DND-41 (cell line): ENCODE measurements around the gene LTB4R2.

Source experiments
- ATAC-seq: fragments of 200-7000 bp; cut with Tn5 transposase; 3 replicates; pipeline ENCODE4 v1.9.1; 2021; ENCODE audit warnings: low read depth; ENCODE audit not compliant: insufficient read depth
- DNase-seq: peaks from one replicate; pipeline ENCODE4 v3.0.0-alpha.2; 2020
- H2AFZ ChIP-seq: 2 replicates; pipeline ENCODE4 v1.6.0; 2012; ENCODE audit warnings: low read depth, low read length
- H3K27ac ChIP-seq: 2 replicates; pipeline ENCODE4 v1.5.1; 2012; ENCODE audit warnings: low read length, inconsistent platforms
- H3K27me3 ChIP-seq: fragments of 200-600 bp; sonication (generic); 2 replicates; pipeline ENCODE4 v1.6.0; 2012; ENCODE audit warnings: low read length, mild to moderate bottlenecking, inconsistent platforms; ENCODE audit not compliant: insufficient read depth, poor library complexity
- H3K36me3 ChIP-seq: 2 replicates; pipeline ENCODE4 v1.5.1; 2012; ENCODE audit warnings: low read length, inconsistent platforms; ENCODE audit not compliant: insufficient read depth
- H3K4me1 ChIP-seq: 2 replicates; pipeline ENCODE4 v1.5.1; 2012; ENCODE audit warnings: mild to moderate bottlenecking, low read length; ENCODE audit not compliant: insufficient read depth
- H3K4me2 ChIP-seq: 2 replicates; pipeline ENCODE4 v1.6.0; 2012; ENCODE audit warnings: mild to moderate bottlenecking, moderate library complexity, low read length, inconsistent platforms; ENCODE audit not compliant: insufficient read depth
- H3K4me3 ChIP-seq, 2 experiments: fragments of 200-600 bp in 1 of 2; shearing (Covaris generic) in 1 of 2; 2 replicates each; pipeline ENCODE4 v1.5.1; 2012 to 2016; ENCODE audit warnings: inconsistent platforms in 2 of 2, low read length in 2 of 2, mild to moderate bottlenecking in 2 of 2, low read depth in 1 of 2, moderate library complexity in 1 of 2
- H3K79me2 ChIP-seq: 2 replicates; pipeline ENCODE4 v1.6.0; 2012; ENCODE audit warnings: low read length, inconsistent platforms; ENCODE audit not compliant: insufficient read depth
- H3K9ac ChIP-seq: 2 replicates; pipeline ENCODE4 v1.6.0; 2012; ENCODE audit warnings: low read depth, mild to moderate bottlenecking, inconsistent platforms, low read length, moderate library complexity
- H3K9me3 ChIP-seq: 2 replicates; pipeline ENCODE4 v1.5.1; 2012; ENCODE audit warnings: low read length, moderate library complexity, mild to moderate bottlenecking, inconsistent platforms; ENCODE audit not compliant: insufficient read depth, severe bottlenecking
- H4K20me1 ChIP-seq: 2 replicates; pipeline ENCODE4 v1.6.0; 2012; ENCODE audit warnings: low read length; ENCODE audit not compliant: insufficient read depth
- EZH2 ChIP-seq: IDR thresholded peaks from 3 replicates; pipeline ENCODE4 v1.6.1; 2012; ENCODE audit warnings: borderline replicate concordance, low read depth, mild to moderate bottlenecking, moderate library complexity, low read length, inconsistent platforms; ENCODE audit not compliant: severe bottlenecking
- TF ChIP-seq, protein P1 (sequence below): IDR thresholded peaks from 2 replicates; pipeline ENCODE4 v1.5.1; 2012; ENCODE audit warnings: borderline replicate concordance, low read length, moderate library complexity, mild to moderate bottlenecking; ENCODE audit not compliant: poor library complexity, severe bottlenecking; ENCODE audit errors: extremely low read depth

LTB4R2 gene

DNA sequence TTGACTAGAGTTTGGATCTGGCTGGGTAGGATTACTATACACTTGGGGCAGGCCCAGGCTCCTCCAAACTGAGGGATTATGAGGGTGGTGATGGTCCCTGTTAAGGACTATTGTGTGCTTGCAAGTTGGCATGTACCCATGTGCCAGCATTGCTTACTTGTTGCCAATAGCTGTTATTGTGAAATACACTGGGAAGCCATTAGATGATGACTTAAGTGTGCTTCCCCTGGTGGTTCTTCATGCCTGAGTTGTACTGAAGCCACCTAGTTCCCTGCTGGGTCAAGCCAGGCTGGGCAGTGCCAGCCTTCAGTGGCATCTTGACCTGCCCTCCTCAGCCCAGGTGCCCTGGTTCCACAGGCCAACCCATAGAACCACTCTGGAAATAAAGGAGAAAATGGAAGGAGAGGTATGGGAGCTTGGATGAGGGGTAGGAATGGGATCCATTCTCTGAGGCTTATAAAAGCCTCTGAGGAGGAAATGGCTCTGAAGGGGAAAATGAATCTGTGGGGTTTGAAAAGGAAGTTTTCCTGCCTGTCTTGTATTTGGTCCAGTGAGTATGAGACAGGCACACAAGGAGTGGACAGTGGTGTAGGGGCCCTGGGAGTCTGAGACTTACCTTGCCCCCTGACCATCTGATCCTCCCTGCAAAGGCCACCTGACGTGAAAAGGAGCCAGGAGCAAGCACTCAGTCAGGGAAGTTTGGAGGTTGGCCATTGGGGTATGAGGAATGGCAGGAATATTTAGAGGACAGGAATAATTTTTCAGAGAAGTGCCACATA is 2.1 kb downstream of the LTB4R2 start:
- TF ChIP-seq, protein P1, sequence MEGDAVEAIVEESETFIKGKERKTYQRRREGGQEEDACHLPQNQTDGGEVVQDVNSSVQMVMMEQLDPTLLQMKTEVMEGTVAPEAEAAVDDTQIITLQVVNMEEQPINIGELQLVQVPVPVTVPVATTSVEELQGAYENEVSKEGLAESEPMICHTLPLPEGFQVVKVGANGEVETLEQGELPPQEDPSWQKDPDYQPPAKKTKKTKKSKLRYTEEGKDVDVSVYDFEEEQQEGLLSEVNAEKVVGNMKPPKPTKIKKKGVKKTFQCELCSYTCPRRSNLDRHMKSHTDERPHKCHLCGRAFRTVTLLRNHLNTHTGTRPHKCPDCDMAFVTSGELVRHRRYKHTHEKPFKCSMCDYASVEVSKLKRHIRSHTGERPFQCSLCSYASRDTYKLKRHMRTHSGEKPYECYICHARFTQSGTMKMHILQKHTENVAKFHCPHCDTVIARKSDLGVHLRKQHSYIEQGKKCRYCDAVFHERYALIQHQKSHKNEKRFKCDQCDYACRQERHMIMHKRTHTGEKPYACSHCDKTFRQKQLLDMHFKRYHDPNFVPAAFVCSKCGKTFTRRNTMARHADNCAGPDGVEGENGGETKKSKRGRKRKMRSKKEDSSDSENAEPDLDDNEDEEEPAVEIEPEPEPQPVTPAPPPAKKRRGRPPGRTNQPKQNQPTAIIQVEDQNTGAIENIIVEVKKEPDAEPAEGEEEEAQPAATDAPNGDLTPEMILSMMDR = no peak
- no peak for TF ChIP-seq EZH2

DNA sequence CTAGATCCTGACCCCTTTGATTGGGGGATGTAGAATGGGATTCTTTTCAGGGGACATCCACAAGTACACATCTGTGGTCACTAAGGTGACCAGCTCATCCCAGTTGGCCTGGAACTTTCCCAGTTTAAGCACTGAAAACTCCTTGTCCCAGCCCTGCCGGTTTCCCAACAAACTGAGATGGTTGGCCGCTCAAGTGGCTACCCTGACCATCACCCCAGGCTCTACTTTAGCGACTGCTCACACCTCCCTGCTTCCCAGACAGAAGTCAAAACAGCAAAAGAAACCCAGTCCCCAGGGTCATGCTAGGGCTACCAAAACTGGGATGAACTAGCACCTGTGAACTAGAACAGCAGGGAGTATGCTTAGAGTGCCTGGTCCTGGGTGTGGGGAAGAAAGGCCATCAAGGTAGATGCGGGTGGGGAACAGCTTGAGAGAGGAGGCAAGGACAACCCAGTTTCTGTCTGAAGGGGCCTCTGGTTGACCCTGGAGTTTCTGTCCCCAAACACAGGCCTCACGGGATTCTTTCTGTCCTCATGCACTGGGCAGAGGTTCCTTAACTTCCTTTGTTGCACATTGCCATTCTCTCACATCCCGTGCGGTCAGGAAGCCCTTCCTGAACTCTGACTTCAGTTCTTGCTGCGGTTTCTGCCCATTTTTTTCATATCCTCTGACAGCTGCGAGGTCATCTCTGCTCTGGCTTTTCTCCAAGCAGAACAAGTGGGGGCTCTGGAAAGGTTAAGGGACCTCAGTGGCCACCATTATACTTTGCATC is 3.0 kb downstream of the LTB4R2 start:
- TF ChIP-seq, protein P1 = no peak
- TF ChIP-seq EZH2 = no peak
- Histone ChIP-seq H3K4me1 (no peaks in the 10 kb centered on the region), H3K4me3 (no peak overlapping the region), H3K9ac (no peak overlapping the region), H3K9me3 (no peaks in the 10 kb centered on the region), H3K79me2 (no peaks in the 10 kb centered on the region), H3K4me2 (no peak overlapping the region), H2AFZ (no peak overlapping the region), H4K20me1 (no peaks in the 10 kb centered on the region), H3K27ac (no peak overlapping the region), H3K36me3 (peaks cover 22% of the 10 kb centered on the region), H3K27me3 (no peaks in the 10 kb centered on the region)
- ATAC-seq (no peak), DNase-seq (no peak)

More for the DNA sequence above, 2.1 kb downstream of the LTB4R2 start:
- no peaks in the 10 kb centered on the region for H3K9me3 ChIP-seq
- H3K27ac ChIP-seq = no peak overlapping the region
- no peak overlapping the region for H3K4me2 ChIP-seq
- ATAC-seq (no peak), DNase-seq (no peak)
- no peaks in the 10 kb centered on the region for H3K79me2 ChIP-seq
- H3K4me1 ChIP-seq = no peaks in the 10 kb centered on the region
- H3K9ac ChIP-seq = no peak overlapping the region
- H3K36me3 ChIP-seq = peaks cover 30% of the 10 kb centered on the region
- H3K27me3 ChIP-seq = no peaks in the 10 kb centered on the region
- H3K4me3 ChIP-seq = no peak overlapping the region
- H2AFZ ChIP-seq = no peak overlapping the region
- H4K20me1 ChIP-seq = 0 out of 2 replicates have a peak, but pooled peaks cover 4% of the 10 kb centered on the region

DNA sequence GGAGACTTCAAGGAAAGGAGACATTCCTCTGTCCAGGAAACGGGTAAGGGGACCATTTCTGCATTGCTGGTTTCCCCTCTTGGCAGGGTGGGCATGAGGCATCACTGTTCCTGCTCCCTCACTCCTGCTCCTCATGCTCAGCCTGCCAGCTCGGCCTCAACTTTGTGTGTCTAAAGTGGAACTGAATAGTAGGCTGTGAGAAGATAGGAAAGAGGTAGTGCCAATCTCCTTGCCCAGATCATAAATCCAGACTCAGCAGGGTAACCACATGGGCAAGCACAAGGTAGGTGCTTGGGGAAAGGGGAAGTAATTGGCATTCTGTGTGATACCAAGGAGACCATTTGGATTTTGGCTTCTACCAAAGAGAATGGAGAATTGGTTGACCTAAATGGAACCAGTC is 4.0 kb downstream of the LTB4R2 start:
- H3K4me3 ChIP-seq = no peak overlapping the region
- H3K9ac ChIP-seq = no peak overlapping the region
- H3K79me2 ChIP-seq = no peaks in the 10 kb centered on the region
- no peaks in the 10 kb centered on the region for H3K9me3 ChIP-seq
- no peak for DNase-seq
- peaks cover 14% of the 10 kb centered on the region for H3K36me3 ChIP-seq
- ATAC-seq = no peak
- no peak overlapping the region for H3K4me2 ChIP-seq
- no peaks in the 10 kb centered on the region for H3K4me1 ChIP-seq
- no peak overlapping the region for H2AFZ ChIP-seq
- no peaks in the 10 kb centered on the region for H3K27me3 ChIP-seq
- H3K27ac ChIP-seq = no peak overlapping the region
- H4K20me1 ChIP-seq = no peaks in the 10 kb centered on the region
- TF ChIP-seq, protein P1 = no peak
